ENCODE data around the gene KCNJ1. TPM values are rescaled to one million over a fixed set of nuclear protein-coding genes. Genes with fewer than 3 reads are reported as not detected.

Gene KCNJ1
- total RNA-seq: 120 TPM

GRCh38 chr11:128867277-128867676, at the start of gene KCNJ1:
KCNJ1 (minus strand) TSS chr11:128867296; CDS start chr11:128840243, 27,053 bp downstream.

GRCh38 chr11:128890543-128891368, 23.7 kb upstream of the KCNJ1 start, which contains the start of gene KCNJ5:
KCNJ5 (plus strand) TSS chr11:128891356; CDS start chr11:128911274, 19,918 bp downstream.

Other genes starting within 250 kb of the KCNJ1 start
- 38.2 TPM for gene FLI1, start 173.2 kb downstream of the KCNJ1 start, total RNA-seq
- 4.0 TPM for gene KCNJ5, start 24.1 kb upstream of the KCNJ1 start, total RNA-seq
- 0.58 TPM for gene TP53AIP1, start 75.6 kb upstream of the KCNJ1 start, total RNA-seq

Measured in metanephros (tissue), 1 donor.